ENCODE measurements around the gene COX19. TPM values are rescaled to one million over a fixed set of nuclear protein-coding genes. Genes with fewer than 3 reads are reported as not detected.

Gene COX19
- total RNA-seq, 1 experiment from 2014 or later, result 24.8 TPM

DNA sequence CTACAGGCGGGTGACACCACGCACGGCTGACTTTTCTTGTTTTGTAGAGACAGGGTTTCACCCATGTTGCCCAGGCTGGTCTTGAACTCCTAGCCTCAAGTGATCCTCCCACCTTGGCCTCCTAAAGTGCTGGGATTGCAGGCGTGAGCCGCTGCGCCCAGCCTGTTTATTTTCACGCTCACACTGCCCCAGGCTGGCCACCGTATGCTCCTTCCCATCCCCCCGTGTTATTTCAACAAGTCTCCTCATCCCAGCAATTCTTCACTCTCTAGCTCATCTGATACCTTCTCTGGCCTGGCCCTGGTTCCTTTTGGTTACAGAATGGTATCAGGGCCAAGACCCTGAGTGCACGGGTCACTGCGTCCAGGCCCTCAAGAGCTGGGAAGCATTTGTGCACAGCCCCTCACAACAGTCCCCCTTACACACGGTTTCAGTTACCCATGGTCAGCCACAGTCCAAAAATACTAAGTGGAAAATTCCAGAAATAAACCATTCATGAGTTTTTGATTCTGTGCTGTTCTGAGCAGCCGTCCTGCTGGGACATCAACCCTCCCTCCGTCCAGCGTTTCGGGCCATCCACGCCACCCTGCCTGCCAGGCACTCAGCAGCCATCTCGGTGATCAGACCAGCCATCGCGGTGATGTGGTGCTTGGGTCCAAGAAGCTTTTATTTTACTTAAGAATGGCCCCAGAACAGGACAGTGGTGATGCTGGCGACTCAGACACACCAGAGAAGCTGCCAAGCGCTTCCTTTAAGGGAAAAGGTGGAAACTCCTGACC is 8.9 kb downstream of the COX19 start:
- Histone ChIP-seq H3K4me1 (no peaks in the 10 kb centered on the region), H3K4me3 (ENCODE audit: low read depth, low read length) (no peak overlapping the region), H3K36me3 (ENCODE audit: control insufficient read depth, insufficient read depth, low read length) (no peaks in the 10 kb centered on the region; the same call in 1 of the 2 replicates), H3K27me3 (replicated peaks; ENCODE audit: control insufficient read depth, insufficient read depth, low read length) (no peaks in the 10 kb centered on the region), H3K9me3 (peaks cover 3% of the 10 kb centered on the region; the same call in 1 of the 2 replicates)
- H3K4me3 Mint-ChIP-seq (ENCODE audit: unreplicated experiment), result no peak overlapping the region
- ChIA-PET CTCF (interaction anchor here (0.9 to 1.0 kb wide), 2 partner anchors 27 to 157 kb away, joined by 3 to 4 read pairs; no protein-coding TSS in a partner anchor), POLR2A (interaction anchor here (0.6 kb wide), 2 partner anchors 9 to 111 kb away, joined by 3 read pairs; partner anchors contain the start of gene COX19)
- no peak for DNase-seq
- H3K9me3 Mint-ChIP-seq (ENCODE audit: unreplicated experiment), result no peaks in the 10 kb centered on the region
- intact Hi-C loops (cut with micrococcal nuclease; ENCODE audit: unreplicated experiment), result no loop called here
- no peaks in the 10 kb centered on the region for H3K27me3 Mint-ChIP-seq (ENCODE audit: insufficient read depth, unreplicated experiment)
- H3K4me1 Mint-ChIP-seq (ENCODE audit: low read depth, unreplicated experiment), result no peaks in the 10 kb centered on the region
- peak overlapping the region; percentile 13 for H3K27ac Mint-ChIP-seq (ENCODE audit: unreplicated experiment)
- TF ChIP-seq, protein P1, sequence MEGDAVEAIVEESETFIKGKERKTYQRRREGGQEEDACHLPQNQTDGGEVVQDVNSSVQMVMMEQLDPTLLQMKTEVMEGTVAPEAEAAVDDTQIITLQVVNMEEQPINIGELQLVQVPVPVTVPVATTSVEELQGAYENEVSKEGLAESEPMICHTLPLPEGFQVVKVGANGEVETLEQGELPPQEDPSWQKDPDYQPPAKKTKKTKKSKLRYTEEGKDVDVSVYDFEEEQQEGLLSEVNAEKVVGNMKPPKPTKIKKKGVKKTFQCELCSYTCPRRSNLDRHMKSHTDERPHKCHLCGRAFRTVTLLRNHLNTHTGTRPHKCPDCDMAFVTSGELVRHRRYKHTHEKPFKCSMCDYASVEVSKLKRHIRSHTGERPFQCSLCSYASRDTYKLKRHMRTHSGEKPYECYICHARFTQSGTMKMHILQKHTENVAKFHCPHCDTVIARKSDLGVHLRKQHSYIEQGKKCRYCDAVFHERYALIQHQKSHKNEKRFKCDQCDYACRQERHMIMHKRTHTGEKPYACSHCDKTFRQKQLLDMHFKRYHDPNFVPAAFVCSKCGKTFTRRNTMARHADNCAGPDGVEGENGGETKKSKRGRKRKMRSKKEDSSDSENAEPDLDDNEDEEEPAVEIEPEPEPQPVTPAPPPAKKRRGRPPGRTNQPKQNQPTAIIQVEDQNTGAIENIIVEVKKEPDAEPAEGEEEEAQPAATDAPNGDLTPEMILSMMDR (IDR thresholded peaks at IDR 0.05; ENCODE audit: insufficient read depth in 1 of 2, low read depth in 1 of 2, low read length in 1 of 2, severe bottlenecking in 1 of 2, unreplicated experiment in 1 of 2), result no peak
- BruUV-seq (replicated peaks), result TSS peak; percentile 1
- H3K36me3 Mint-ChIP-seq (ENCODE audit: insufficient read depth, unreplicated experiment), result peaks cover 84% of the 10 kb centered on the region

DNA sequence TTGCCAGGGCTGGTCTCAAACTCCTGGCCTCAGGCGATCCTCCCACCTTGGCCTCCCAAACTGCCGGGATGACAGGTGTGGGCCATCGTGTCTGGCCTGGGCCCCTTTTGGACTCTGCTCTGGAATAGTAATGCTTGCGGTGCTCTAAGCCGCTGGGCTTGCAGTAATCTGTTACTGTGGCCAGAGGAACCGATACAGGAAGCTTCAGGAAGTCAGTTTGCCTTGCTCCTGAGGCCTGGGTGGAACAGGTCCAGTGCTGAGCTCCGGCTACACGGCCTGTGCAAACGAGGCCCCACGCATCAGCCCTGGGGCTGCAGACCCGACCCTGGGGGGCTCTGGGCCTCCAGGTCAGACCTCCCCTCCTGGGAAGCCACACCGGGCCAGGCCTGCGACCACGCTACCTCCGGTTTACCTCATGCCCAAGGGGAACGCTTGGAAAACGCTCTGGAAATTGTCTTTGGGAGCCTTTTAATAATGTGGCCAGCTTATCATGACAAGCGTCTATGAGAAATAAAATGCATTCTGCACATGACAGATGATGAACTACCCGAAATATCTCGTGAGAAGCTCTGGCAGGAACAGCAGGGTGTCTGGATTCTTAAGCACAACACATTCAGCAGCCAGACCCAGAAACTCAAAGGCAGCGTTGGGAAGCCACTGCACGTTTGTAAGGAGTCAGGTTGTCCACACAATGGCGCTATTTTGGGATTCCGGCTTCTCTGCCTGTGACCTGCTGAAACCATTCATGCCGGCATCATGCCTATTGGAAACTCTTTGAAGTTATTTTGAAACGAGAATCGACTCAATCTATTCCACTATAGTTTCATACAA is 10.7 kb downstream of the COX19 start:
- Mint-ChIP-seq H3K4me3 (ENCODE audit: unreplicated experiment) (no peak overlapping the region), H3K9me3 (ENCODE audit: unreplicated experiment) (no peaks in the 10 kb centered on the region), H3K27me3 (ENCODE audit: insufficient read depth, unreplicated experiment) (no peaks in the 10 kb centered on the region), H3K27ac (ENCODE audit: unreplicated experiment) (no peak overlapping the region), H3K36me3 (ENCODE audit: insufficient read depth, unreplicated experiment) (peaks cover 66% of the 10 kb centered on the region), H3K4me1 (ENCODE audit: low read depth, unreplicated experiment) (no peaks in the 10 kb centered on the region)
- Histone ChIP-seq H3K4me1 (no peaks in the 10 kb centered on the region), H3K36me3 (ENCODE audit: control insufficient read depth, insufficient read depth, low read length) (no peaks in the 10 kb centered on the region; the same call in 1 of the 2 replicates), H3K9me3 (peaks cover 3% of the 10 kb centered on the region; the same call in 1 of the 2 replicates), H3K4me3 (ENCODE audit: low read depth, low read length) (no peak overlapping the region), H3K27me3 (replicated peaks; ENCODE audit: control insufficient read depth, insufficient read depth, low read length) (no peaks in the 10 kb centered on the region)
- no peak for DNase-seq
- ChIA-PET POLR2A (no interaction called here), CTCF (no interaction called here)
- BruUV-seq (replicated peaks), result no TSS peak
- intact Hi-C loops (cut with micrococcal nuclease; ENCODE audit: unreplicated experiment), result no loop called here
- TF ChIP-seq, protein P1 (IDR thresholded peaks at IDR 0.05; ENCODE audit: insufficient read depth in 1 of 2, low read depth in 1 of 2, low read length in 1 of 2, severe bottlenecking in 1 of 2, unreplicated experiment in 1 of 2), result no peak

Measured in Caco-2 (cell line).